Spinal cord (tissue), 10 donors: Measurements from ENCODE around the gene DDX27. TPM values are rescaled to one million over a fixed set of nuclear protein-coding genes. Genes with fewer than 3 reads are reported as not detected.
A peak's percentile ranks its signal among the peaks of the same experiment; 100 is the strongest.

ENCODE experiments used
- DNase-seq, 6 donors: peaks; one replicate each; pipeline versions ENCODE4 v3.0.0 to v3.0.0-alpha.2; 2013 to 2015; ENCODE audit warnings: low spot score in 6 of 6, low read depth in 4 of 6
- H3K27ac ChIP-seq: one replicate; pipeline ENCODE4 v1.5.1; 2013; ENCODE audit warnings: low read depth, low read length, control low read depth
- H3K27me3 ChIP-seq: one replicate; pipeline ENCODE4 v1.6.1; 2013; ENCODE audit warnings: low read length; ENCODE audit not compliant: control insufficient read depth, insufficient read depth
- H3K36me3 ChIP-seq: one replicate; pipeline ENCODE4 v1.6.1; 2013; ENCODE audit warnings: low read length; ENCODE audit not compliant: control insufficient read depth, insufficient read depth
- H3K4me1 ChIP-seq: one replicate; pipeline ENCODE4 v1.6.1; 2013; ENCODE audit warnings: low read length; ENCODE audit not compliant: control insufficient read depth, insufficient read depth
- H3K4me3 ChIP-seq: one replicate; pipeline ENCODE4 v1.5.1; 2013; ENCODE audit warnings: low read depth, low read length, control low read depth
- H3K9me3 ChIP-seq: one replicate; pipeline ENCODE4 v1.6.1; 2013; ENCODE audit warnings: low read length; ENCODE audit not compliant: control insufficient read depth, insufficient read depth
- WGBS: methylation state at CpG from one replicate; pipeline ENCODE4 v1.1.5; 2013; ENCODE audit warnings: missing lambda C conversion rate; ENCODE audit not compliant: insufficient coverage; 5-methylcytosine and 5-hydroxymethylcytosine counted together
- polyA plus RNA-seq, 2 donors: library from polyadenylated mRNA; unstranded; fragments of 120-200 nt; gene quantifications; one replicate each; pipeline ENCODE4 v1.2.1, GENCODE V29; 2013; ENCODE audit not compliant: insufficient read length in 2 of 2
- total RNA-seq, 2 donors: library from RNA; depleted of rRNA in 1 of 2; stranded (reverse); fragments of 120-200 nt in 1 of 2; fragments of >200 nt in 1 of 2; gene quantifications; one replicate each; pipeline versions ENCODE4 v1.2.3 to v1.2.4, GENCODE V29; 2013 to 2014
- donor health status: healthy.

DDX27 gene
- total and polyA plus RNA-seq, 4 donors, result 17.0 to 32.9 (median 29.6) TPM

DNA sequence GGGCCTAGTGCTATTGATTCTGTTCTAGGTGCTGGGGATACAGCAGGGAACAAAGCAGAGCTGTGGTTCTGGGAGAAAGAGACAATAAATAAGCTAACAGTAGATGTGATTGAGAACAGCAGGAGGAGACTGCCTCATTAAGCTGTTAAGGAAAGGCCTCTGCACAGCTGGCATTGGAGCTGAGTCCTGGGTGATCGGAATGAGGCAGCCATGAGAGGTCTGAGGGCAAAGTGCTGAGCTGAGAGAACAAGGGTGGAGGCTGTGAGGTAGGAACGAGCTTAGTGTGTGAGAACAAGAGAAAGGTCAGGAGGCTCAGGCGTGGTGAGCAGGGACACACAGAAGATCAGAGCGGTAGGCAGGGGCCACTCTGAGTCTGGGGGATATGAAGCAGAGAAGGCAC lies 18.3 kb downstream of the DDX27 start:
- no peaks in the 10 kb centered on the region for H3K27me3 ChIP-seq
- no peaks in the 10 kb centered on the region for H3K9me3 ChIP-seq
- H3K36me3 ChIP-seq, result peaks cover 82% of the 10 kb centered on the region
- peak in 1 of 6 donors; percentile 20 for DNase-seq
- H3K4me1 ChIP-seq, result no peaks in the 10 kb centered on the region
- no peak overlapping the region for H3K4me3 ChIP-seq
- 58% methylated on average over 1 of the region's 4 CpGs for WGBS
- no peak overlapping the region for H3K27ac ChIP-seq

DNA sequence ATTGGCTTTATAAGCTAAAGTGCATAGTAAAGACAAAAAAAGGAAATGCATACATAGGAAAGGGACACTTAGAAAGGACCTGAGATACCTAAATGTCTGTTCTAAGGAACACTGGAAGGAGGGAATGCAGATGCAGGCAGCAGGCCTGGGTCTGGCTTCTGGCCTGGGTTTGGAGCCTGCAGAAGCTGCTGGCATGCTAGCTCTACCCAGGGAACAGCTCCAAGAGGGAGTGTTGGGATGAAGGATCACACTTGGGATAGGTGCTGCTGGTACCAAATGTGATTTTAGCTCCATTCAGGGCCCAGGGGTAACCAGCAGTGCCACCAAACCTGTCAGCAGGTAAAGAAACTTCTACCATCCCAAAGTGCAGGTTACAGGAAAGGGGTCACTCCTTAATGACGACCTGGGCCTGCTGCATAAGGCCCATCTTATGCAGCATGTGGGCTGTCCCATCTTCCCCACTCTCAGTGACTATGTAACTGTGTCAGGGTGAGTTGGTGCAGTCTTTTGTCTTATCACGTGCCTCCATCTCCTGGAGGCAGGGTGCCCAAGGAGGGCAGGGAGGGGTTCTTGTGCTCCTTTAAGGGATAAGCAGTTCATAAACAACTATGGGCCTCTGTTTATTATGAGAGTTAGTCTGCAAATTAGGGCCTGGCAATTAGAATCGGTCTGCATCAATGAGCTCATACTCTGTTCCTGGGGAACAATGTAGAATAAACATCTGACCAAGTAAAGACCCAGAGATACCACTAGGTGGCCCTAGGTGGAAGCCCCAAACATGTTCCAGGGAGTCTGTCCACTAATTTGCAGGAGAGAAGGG lies 26.9 kb downstream of the DDX27 start:
- no peaks in the 10 kb centered on the region for H3K9me3 ChIP-seq
- no peak overlapping the region for H3K4me3 ChIP-seq
- no peak overlapping the region for H3K27ac ChIP-seq
- 36% methylated on average over 2 of the region's 3 CpGs for WGBS
- H3K27me3 ChIP-seq, result no peaks in the 10 kb centered on the region
- peak in 5 of 6 donors; percentile 19 to 74 (median 39) for DNase-seq
- H3K36me3 ChIP-seq, result peaks cover 83% of the 10 kb centered on the region
- H3K4me1 ChIP-seq, result peaks cover 7% of the 10 kb centered on the region

DNA sequence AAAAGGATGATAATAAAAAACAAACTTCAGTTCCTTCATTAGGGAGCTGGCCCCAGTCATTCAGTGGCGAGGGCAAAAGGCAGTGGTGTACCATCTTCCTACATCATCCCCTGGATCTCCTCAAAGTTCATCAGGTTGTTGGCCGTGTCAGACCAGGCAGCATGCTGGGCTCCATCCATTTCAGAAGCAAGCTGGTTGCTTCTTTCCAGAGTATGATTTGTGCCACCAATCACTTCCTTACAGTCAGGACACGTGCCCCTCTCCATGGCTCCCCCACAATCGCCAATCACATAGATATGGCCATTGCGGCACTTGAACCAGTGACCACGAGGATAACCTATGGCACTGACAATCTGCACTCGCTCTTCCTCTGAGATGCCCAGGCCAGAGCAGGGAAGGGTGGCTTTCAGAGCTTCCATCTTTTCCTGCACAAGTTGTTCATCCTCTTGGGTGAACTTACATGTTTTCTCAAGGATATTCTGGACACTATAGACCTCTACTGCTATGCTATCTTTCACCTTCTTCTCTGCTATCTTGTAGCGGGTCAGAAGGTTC lies 28.0 kb downstream of the DDX27 start:
- Histone ChIP-seq H3K27me3 (no peaks in the 10 kb centered on the region), H3K4me3 (no peak overlapping the region), H3K9me3 (no peaks in the 10 kb centered on the region), H3K4me1 (peaks cover 7% of the 10 kb centered on the region), H3K27ac (no peak overlapping the region), H3K36me3 (peaks cover 83% of the 10 kb centered on the region)
- no peak for DNase-seq
- 92% methylated on average over 8 of the region's 8 CpGs for WGBS

DNA sequence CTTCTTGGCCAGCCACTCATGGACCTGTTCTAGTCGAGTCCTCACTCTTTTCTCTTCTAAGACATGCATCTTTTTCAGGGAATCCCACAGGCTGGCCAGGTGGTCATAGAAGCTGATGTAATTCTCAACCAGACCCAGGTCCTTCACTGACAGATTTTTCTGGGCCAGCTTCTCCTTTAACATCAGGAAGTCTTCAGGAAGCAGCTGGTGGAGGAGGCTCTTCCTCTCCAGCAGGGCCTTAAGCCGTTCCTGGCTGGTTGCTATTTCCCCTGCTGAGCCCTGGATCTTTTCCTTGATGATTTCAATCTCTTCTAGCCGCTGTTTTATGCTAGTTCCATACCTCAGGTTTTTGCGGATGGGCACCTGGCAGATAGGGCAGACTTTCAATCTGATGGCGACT lies 28.6 kb downstream of the DDX27 start:
- 83% methylated on average over 5 of the region's 5 CpGs for WGBS

DNA sequence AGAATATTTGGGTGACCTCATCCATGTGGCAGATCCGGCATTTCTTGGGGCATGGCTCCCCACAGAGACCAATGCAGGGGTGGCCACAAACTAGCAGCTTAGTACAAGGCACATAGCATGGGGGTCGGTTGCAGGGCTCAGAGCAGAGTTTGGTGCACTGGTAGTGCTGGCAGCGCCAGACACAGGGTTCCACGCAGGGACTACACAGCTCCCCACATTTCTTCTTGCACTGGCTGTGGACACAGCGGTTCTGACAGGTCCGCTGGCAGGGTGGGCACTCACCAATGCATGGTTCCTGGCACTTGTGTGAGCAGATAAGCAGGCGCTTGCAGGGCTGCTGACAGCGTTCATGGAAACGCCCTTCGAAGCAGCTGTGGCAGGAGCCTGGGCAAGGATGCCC lies 29.1 kb downstream of the DDX27 start:
- Histone ChIP-seq H3K36me3 (peaks cover 79% of the 10 kb centered on the region), H3K27ac (no peak overlapping the region), H3K9me3 (no peaks in the 10 kb centered on the region), H3K27me3 (no peaks in the 10 kb centered on the region), H3K4me3 (no peak overlapping the region), H3K4me1 (peaks cover 7% of the 10 kb centered on the region)
- no peak for DNase-seq
- 92% methylated on average over 10 of the region's 10 CpGs for WGBS

More for the DNA sequence above, 28.6 kb downstream of the DDX27 start:
- no peak for DNase-seq
- H3K4me3 ChIP-seq, result no peak overlapping the region
- H3K27ac ChIP-seq, result no peak overlapping the region
- peaks cover 7% of the 10 kb centered on the region for H3K4me1 ChIP-seq
- no peaks in the 10 kb centered on the region for H3K9me3 ChIP-seq
- H3K27me3 ChIP-seq, result no peaks in the 10 kb centered on the region
- peaks cover 82% of the 10 kb centered on the region for H3K36me3 ChIP-seq

DNA sequence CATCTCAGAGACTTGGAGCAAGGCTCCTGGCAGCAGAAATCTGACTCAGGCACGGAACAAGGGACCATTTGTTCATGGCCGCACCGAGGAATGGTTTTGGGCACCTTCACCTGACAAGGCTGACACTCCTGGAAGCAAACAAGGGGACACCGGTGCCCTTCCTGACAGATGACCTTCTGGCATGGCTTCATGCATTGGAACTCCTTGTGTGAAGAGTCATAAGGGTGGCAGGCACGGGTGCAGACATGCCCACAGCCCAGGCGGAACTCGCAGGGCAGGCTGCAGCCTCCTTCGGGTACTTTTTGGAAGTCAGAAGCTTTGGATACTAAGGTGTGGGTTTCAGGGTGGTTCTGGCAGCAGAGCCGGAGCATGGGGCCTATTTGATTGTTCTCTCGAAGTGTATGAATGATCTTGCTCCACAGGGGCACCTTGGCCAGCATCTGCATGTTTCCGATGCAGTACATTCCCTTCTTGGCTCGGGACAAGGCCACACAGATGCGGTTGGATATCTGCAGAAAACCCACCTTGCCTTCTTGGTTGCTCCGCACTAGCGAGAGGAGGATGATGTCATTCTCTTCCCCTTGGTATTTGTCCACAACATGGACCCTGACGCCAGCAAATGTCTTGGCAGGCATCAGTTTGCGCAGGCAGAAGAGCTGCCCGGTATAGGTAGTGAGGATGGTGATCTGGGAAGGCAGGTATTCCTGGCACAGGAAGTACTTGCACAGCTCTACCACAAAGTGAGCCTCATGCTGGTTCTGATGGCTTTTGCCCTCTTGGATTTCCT lies 29.9 kb downstream of the DDX27 start:
- Histone ChIP-seq H3K27ac (no peak overlapping the region), H3K4me1 (peaks cover 7% of the 10 kb centered on the region), H3K27me3 (no peaks in the 10 kb centered on the region), H3K9me3 (no peaks in the 10 kb centered on the region), H3K4me3 (no peak overlapping the region), H3K36me3 (peaks cover 76% of the 10 kb centered on the region)
- DNase-seq, result no peak
- 89% methylated on average over 16 of the region's 18 CpGs for WGBS

DNA sequence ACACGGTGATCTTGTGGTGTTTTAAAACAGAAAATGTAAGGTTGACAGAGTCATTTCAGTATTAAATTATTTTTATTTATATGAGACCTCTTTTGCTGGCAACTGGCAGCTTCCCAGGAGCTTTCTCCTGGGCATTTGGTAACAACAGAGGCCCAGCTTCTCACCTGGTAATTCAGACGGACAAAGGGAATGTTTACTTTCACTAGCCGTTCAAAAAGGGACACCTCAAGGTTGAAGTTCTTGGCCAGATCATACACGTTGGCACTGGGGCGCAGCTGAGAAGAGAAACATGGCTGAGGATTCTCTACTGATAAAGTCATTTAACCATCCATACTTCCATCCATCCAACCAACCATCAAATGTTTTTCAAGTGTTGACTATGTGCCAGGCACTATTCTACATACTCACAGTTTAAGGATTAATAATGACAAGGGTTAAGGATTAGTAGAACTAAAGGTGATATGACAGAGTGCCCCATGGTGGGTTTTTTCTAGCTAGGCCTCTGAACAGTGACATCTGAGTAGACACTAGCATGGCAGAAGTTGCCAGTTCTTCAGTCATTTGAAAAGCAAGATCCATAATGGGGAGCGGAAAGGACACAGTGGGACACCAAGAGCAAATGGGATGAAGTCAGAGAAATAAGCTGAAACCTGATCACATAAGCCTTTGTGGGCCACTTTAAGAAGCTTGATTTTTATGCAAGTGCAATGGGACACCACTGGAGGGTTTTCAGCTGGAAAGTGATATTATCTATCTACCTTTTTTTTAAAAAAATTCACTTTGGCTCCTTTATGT lies 33.5 kb downstream of the DDX27 start:
- H3K9me3 ChIP-seq, result no peaks in the 10 kb centered on the region
- H3K4me3 ChIP-seq, result no peak overlapping the region
- DNase-seq, result no peak
- no peaks in the 10 kb centered on the region for H3K27me3 ChIP-seq
- H3K36me3 ChIP-seq, result peaks cover 74% of the 10 kb centered on the region
- H3K27ac ChIP-seq, result no peak overlapping the region
- H3K4me1 ChIP-seq, result no peaks in the 10 kb centered on the region
- WGBS, result 92% methylated on average over 5 of the region's 6 CpGs

DNA sequence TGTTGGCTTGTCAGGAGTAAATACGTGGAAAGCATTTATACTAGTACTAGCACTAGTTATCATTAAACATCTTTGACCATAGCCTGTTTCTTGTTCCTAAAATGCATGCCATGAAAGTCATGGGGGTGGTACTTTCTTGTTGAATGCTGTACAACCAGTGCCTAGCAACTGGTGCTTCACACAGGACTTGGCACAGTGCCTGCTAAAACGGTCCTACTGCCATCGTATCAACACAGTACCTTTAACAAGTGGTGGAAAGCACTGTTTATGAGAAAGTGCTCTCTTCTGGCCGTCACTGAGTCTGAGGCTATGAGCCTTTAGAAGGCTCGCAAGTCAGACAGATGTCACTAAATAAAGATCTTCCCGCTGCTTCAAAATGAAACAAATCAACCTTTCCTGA lies 37.0 kb downstream of the DDX27 start:
- 40% methylated on average over 1 of the region's 6 CpGs for WGBS
- H3K36me3 ChIP-seq, result peaks cover 62% of the 10 kb centered on the region
- no peaks in the 10 kb centered on the region for H3K9me3 ChIP-seq
- no peak overlapping the region for H3K27ac ChIP-seq
- no peak for DNase-seq
- no peaks in the 10 kb centered on the region for H3K4me1 ChIP-seq
- H3K27me3 ChIP-seq, result no peaks in the 10 kb centered on the region
- no peak overlapping the region for H3K4me3 ChIP-seq

DNA sequence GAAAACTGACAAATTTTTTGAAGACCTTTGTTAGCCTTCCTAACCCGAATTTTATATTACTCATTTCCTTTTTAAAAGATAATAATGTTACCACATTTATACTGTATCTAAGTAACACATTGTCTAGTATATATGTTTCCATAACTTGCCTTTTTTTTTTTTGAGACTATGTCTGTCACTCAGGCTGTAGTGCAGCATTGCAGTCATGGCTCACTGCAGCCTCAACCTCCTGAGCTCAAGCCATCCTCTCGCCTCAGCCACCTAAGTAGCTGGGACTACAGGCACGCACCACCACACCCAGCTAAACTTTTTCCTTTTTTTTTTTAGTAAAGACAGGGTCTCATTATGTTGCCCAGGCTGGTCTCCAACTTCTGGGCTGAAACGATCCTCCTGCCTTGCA lies 40.1 kb downstream of the DDX27 start:
- no peaks in the 10 kb centered on the region for H3K9me3 ChIP-seq
- 81% methylated on average over 2 of the region's 4 CpGs for WGBS
- DNase-seq, result no peak
- no peaks in the 10 kb centered on the region for H3K27me3 ChIP-seq
- H3K4me1 ChIP-seq, result no peaks in the 10 kb centered on the region
- no peak overlapping the region for H3K27ac ChIP-seq
- H3K36me3 ChIP-seq, result peaks cover 64% of the 10 kb centered on the region
- H3K4me3 ChIP-seq, result no peak overlapping the region
